GM18873 (cell line): Measurements from ENCODE around the gene MAPT.
"Not testable (repeated sequence)": the region's sequence is repeated elsewhere in the genome, so short reads cannot be mapped to it uniquely, and the experiment has no call there.

ENCODE experiments used
- ATAC-seq: cut with Tn5 transposase; IDR thresholded peaks from one replicate; pipeline ENCODE4 v1.9.1; 2021; ENCODE audit warnings: mild to moderate bottlenecking, moderate library complexity, moderate number of reproducible peaks; ENCODE audit not compliant: unreplicated experiment, low FRiP score

The MAPT gene

GRCh38 chr17:46023366-46023765 lies 129.0 kb downstream of the MAPT start:
- ATAC-seq, result not testable (repeated sequence)

- ATAC-seq, result no peak
These were observed 129.5 kb downstream of the MAPT start for GRCh38 chr17:46023783-46024388.

DNA sequence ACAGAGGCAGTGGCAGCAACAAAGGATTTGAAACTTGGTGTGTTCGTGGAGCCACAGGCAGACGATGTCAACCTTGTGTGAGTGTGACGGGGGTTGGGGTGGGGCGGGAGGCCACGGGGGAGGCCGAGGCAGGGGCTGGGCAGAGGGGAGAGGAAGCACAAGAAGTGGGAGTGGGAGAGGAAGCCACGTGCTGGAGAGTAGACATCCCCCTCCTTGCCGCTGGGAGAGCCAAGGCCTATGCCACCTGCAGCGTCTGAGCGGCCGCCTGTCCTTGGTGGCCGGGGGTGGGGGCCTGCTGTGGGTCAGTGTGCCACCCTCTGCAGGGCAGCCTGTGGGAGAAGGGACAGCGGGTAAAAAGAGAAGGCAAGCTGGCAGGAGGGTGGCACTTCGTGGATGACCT lies 130.2 kb downstream of the MAPT start:
- ATAC-seq, result no peak

GRCh38 chr17:46025060-46025459 lies 130.7 kb downstream of the MAPT start:
- no peak for ATAC-seq

DNA sequence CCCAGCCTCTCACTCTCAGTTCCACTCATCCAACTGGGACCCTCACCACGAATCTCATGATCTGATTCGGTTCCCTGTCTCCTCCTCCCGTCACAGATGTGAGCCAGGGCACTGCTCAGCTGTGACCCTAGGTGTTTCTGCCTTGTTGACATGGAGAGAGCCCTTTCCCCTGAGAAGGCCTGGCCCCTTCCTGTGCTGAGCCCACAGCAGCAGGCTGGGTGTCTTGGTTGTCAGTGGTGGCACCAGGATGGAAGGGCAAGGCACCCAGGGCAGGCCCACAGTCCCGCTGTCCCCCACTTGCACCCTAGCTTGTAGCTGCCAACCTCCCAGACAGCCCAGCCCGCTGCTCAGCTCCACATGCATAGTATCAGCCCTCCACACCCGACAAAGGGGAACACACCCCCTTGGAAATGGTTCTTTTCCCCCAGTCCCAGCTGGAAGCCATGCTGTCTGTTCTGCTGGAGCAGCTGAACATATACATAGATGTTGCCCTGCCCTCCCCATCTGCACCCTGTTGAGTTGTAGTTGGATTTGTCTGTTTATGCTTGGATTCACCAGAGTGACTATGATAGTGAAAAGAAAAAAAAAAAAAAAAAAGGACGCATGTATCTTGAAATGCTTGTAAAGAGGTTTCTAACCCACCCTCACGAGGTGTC lies 131.3 kb downstream of the MAPT start:
- ATAC-seq, result no peak

DNA sequence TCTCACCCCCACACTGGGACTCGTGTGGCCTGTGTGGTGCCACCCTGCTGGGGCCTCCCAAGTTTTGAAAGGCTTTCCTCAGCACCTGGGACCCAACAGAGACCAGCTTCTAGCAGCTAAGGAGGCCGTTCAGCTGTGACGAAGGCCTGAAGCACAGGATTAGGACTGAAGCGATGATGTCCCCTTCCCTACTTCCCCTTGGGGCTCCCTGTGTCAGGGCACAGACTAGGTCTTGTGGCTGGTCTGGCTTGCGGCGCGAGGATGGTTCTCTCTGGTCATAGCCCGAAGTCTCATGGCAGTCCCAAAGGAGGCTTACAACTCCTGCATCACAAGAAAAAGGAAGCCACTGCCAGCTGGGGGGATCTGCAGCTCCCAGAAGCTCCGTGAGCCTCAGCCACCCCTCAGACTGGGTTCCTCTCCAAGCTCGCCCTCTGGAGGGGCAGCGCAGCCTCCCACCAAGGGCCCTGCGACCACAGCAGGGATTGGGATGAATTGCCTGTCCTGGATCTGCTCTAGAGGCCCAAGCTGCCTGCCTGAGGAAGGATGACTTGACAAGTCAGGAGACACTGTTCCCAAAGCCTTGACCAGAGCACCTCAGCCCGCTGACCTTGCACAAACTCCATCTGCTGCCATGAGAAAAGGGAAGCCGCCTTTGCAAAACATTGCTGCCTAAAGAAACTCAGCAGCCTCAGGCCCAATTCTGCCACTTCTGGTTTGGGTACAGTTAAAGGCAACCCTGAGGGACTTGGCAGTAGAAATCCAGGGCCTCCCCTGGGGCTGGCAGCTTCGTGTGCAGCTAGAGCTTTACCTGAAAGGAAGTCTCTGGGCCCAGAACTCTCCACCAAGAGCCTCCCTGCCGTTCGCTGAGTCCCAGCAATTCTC lies 132.1 kb downstream of the MAPT start:
- ATAC-seq, result no peak

- ATAC-seq, result no peak
These were observed 133.0 kb downstream of the MAPT start for GRCh38 chr17:46027048-46027975.

DNA sequence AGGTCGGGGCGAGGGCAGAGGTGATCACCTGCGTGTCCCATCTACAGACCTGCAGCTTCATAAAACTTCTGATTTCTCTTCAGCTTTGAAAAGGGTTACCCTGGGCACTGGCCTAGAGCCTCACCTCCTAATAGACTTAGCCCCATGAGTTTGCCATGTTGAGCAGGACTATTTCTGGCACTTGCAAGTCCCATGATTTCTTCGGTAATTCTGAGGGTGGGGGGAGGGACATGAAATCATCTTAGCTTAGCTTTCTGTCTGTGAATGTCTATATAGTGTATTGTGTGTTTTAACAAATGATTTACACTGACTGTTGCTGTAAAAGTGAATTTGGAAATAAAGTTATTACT lies 133.6 kb downstream of the MAPT start:
- no peak for ATAC-seq

DNA sequence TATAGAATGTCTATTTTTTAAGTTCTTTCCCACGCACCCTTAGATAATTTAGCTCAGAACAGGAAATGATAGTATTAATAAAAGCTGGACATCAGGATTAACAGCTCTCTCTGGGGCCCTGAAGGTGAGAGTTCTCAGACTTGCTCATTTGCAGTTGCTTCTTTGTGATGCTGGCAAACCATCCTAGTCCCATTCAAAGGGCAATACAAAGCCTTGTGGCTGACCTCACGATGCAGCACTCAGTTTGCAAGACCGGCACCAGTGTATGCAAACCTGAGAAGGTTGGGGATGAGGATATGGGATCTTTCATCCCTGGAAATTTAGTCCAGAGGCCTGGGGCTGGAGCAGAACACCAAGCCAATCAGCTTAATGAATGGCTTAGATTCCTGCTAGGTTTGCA lies 134.0 kb downstream of the MAPT start:
- ATAC-seq, result no peak

DNA sequence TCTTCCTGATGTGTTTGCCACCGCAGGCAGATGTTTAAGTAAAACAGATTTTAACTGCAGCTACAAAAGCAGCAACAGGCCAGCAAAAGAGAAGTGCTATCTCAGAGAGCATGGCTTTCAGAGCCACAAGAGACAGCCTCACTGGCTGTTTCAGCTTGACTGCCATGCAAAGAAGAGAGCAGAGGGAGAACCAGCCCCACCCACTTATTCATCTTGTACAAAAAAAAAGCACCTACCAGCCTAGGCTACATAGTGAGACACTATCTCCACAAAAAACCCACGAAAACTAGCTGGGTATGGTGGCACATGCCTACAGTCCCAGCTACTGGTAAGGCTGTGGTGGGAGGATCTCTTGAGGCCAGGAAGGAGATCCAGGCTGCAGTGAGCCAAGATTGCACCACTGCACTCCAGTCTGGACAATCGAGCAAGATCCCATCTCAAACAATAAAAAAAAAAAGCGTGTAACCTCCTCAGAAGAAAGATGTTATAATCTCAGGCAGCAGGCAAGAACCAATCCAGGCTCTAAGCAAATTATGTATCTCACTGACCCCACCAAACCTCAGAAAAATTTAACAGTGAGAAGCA lies 134.7 kb downstream of the MAPT start:
- no peak for ATAC-seq

DNA sequence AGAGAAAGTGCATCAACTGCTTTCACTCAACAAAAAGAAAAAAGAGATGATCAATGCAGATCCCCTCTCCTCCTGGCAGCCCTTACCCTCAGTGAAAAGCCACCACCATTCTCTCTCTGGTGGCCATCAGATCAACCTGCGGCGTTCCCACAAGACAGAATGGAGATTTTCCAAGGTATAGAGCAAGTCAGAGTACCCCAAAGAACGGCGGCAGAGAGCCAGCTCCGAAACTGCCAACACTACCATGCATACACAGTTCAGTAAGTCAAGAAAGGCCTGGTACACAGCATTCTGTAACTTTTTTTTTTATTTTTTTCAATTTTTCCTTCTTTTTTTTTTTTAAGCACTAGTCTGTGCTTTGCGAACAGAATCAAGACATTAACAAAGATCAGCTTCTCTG lies 135.3 kb downstream of the MAPT start:
- ATAC-seq, result no peak

DNA sequence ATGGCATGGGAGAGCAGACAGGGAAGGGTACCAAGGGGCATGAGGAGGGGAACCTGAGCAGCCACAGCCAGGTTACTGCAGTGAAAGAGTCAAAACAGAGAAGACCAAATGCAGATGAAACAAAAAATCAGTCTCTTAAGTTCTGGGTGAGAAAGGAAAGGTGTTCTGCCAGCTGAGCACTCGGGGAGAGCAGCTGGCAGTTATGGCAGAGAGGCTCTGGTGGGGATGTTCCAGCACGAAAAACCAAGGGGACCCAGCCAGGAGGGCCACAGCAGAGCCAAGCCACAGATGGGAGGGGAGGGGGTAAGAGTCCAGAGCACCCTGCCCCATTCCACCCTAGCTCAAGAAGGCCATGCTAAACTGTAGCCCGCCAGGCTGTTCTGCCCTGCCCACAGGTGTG lies 136.4 kb downstream of the MAPT start:
- no peak for ATAC-seq

GRCh38 chr17:46031440-46031839 lies 137.1 kb downstream of the MAPT start:
- ATAC-seq, result no peak

- ATAC-seq, result no peak
These were observed 137.6 kb downstream of the MAPT start for GRCh38 chr17:46031920-46032319.

GRCh38 chr17:46032909-46033308 lies 138.6 kb downstream of the MAPT start:
- no peak for ATAC-seq

GRCh38 chr17:46033392-46033791 lies 139.0 kb downstream of the MAPT start:
- no peak for ATAC-seq

DNA sequence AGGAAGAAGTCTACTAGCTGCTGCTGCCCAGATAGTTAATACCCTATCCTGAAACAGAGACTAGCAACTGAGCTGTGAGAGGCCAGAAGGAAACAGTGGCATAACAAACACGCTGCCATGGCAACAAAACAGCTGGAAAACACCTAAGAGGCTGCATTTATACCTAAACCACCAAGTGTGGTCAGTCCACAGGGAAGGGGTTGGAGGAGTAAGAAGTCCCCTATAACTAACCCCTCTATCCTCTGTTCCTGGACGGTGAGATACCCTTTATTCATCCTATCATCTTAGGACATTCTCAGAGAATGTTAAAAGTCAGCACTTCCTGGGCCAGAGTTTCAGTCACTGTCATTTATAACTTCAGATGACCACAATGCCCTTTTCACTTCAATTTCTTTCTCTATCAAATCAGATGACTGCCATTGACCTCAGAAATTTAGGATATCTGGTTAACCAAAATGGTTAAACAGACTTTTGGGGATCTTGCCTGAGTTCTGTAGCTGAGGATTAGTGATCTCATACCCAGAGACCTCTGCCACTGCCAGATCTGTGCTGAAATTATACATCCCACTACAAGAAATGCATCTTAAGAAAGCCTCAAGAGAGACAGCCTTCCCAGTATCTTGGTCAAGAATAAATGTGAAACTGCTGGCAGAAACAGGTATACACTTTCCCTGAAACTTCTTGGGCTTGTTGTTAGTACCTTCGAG lies 140.9 kb downstream of the MAPT start:
- ATAC-seq, result no peak

GRCh38 chr17:46036491-46036890 lies 142.1 kb downstream of the MAPT start:
- no peak for ATAC-seq

DNA sequence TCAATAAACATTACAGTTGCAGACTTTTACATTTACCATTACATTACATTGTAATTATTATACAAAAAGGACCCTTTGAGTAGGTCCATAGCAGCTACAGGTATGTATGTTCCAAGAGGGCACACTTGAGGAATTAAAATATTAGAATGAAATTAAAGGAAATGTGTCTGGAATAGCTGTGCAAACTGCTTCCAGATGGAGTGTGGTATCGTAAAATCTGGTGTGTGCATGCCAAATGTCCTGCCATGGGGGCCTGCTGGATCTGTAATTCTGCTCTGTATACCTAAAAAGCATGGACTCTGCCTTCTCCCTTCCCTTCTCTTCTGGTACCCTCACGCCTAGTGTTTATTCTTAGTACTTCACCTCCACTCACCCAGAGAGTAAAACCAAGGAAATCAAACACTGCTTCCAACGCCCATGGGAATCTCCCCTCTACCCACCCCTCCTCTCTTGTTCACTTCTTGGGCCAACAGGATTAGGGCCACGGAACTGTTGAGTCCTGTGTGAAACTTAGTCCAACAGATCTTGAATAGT lies 143.4 kb downstream of the MAPT start:
- no peak for ATAC-seq
